Chondrocyte (in vitro differentiated cells): ENCODE measurements around the gene NPTXR. TPM values are rescaled to one million over a fixed set of nuclear protein-coding genes. Genes with fewer than 3 reads are reported as not detected.
A peak's percentile ranks its signal among the peaks of the same experiment; 100 is the strongest.
"Not testable (repeated sequence)": the region's sequence is repeated elsewhere in the genome, so short reads cannot be mapped to it uniquely, and the experiment has no call there.

Source experiments
- DNase-seq: peaks from one replicate; pipeline ENCODE4 v3.0.0; 2021; ENCODE audit warnings: mixed read lengths, low spot score
- H3K27ac Mint-ChIP-seq: one replicate; pipeline ENCODE4 v1.8.0; 2021; ENCODE audit warnings: mild to moderate bottlenecking, moderate library complexity, mixed read lengths; ENCODE audit not compliant: unreplicated experiment
- H3K27me3 Mint-ChIP-seq: 2 replicates; pipeline ENCODE4 v1.8.0; 2021; ENCODE audit warnings: low read depth, mixed read lengths
- H3K36me3 Mint-ChIP-seq: 2 replicates; pipeline ENCODE4 v1.8.0; 2021; ENCODE audit warnings: low read depth, mixed read lengths
- H3K4me1 Mint-ChIP-seq: 2 replicates; pipeline ENCODE4 v1.8.0; 2021; ENCODE audit warnings: low read depth, mild to moderate bottlenecking, mixed read lengths
- H3K4me3 Mint-ChIP-seq: one replicate; pipeline ENCODE4 v1.8.0; 2021; ENCODE audit warnings: mild to moderate bottlenecking, moderate library complexity, mixed read lengths; ENCODE audit not compliant: unreplicated experiment
- H3K9me3 Mint-ChIP-seq: 2 replicates; pipeline ENCODE4 v1.8.0; 2021; ENCODE audit warnings: low read depth, mixed read lengths
- total RNA-seq: library from RNA; stranded (reverse); gene quantifications from 3 replicates; pipeline ENCODE4 v1.2.1, GENCODE V29; 2021
- TF ChIP-seq, protein P1 (sequence below): fragments of 200-600 bp; sonication (generic); IDR thresholded peaks from 2 replicates; pipeline ENCODE4 v1.5.0; 2021; ENCODE audit warnings: antibody characterized with exemption, mild to moderate bottlenecking, moderate library complexity

The NPTXR gene
- total RNA-seq, 1 donor from 2014 or later: 35.0 TPM

DNA sequence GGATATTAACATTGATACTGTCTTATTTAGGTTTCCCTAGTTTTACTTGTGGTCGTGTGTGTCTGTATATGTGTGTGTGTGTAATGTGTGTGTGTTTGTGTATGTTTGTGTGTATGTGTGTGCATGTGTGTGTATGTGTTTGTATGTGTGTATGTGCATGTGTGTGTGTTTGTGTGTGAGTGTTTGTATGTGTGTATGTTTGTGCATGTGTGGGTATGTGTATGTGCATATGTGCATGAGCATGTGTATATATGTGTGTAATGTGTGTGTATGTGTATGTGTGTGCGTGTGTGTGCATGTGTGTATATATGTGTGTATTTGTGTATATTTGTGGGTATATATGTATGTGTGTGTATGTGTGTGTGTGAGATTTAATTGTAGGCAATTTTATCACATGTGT, 32.6 kb downstream of the NPTXR start:
- Mint-ChIP-seq H3K27me3 (peaks cover 27% of the 10 kb centered on the region), H3K36me3 (peaks cover 12% of the 10 kb centered on the region), H3K4me1 (no peaks in the 10 kb centered on the region), H3K27ac (no peak overlapping the region), H3K4me3 (no peak overlapping the region), H3K9me3 (peaks cover 11% of the 10 kb centered on the region)
- no peak for DNase-seq
- TF ChIP-seq, protein P1, sequence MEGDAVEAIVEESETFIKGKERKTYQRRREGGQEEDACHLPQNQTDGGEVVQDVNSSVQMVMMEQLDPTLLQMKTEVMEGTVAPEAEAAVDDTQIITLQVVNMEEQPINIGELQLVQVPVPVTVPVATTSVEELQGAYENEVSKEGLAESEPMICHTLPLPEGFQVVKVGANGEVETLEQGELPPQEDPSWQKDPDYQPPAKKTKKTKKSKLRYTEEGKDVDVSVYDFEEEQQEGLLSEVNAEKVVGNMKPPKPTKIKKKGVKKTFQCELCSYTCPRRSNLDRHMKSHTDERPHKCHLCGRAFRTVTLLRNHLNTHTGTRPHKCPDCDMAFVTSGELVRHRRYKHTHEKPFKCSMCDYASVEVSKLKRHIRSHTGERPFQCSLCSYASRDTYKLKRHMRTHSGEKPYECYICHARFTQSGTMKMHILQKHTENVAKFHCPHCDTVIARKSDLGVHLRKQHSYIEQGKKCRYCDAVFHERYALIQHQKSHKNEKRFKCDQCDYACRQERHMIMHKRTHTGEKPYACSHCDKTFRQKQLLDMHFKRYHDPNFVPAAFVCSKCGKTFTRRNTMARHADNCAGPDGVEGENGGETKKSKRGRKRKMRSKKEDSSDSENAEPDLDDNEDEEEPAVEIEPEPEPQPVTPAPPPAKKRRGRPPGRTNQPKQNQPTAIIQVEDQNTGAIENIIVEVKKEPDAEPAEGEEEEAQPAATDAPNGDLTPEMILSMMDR: no peak

DNA sequence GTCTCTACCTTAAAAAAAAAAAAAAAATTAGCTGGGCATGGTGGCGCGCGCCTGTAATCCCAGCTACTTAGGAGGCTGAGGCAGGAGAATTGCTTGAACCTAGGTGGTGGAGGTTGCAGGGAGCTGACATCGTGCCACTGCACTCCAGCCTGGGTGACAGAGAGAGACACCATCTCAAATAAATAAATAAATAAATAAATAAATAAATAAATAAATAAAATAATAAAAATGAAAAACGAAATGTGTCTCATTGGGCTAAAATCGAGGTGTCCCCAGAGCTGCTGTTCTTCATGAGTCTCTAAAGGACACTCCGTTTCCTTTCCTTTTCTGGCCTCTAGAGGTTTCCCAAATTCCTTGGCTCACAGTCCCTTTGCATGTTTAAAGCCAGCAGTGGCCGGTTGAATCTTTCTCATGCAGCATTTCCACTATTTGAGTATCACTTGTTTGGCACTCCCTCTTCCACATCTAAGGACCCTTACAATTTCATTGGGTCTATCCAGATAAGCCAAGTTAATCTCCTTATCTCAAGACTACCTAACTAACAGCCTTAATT, 38.7 kb downstream of the NPTXR start:
- not testable (repeated sequence) for DNase-seq, H3K9me3 Mint-ChIP-seq, H3K27me3 Mint-ChIP-seq, H3K27ac Mint-ChIP-seq, H3K4me3 Mint-ChIP-seq, H3K36me3 Mint-ChIP-seq
- peaks cover 13% of the 10 kb centered on the region for H3K4me1 Mint-ChIP-seq

DNA sequence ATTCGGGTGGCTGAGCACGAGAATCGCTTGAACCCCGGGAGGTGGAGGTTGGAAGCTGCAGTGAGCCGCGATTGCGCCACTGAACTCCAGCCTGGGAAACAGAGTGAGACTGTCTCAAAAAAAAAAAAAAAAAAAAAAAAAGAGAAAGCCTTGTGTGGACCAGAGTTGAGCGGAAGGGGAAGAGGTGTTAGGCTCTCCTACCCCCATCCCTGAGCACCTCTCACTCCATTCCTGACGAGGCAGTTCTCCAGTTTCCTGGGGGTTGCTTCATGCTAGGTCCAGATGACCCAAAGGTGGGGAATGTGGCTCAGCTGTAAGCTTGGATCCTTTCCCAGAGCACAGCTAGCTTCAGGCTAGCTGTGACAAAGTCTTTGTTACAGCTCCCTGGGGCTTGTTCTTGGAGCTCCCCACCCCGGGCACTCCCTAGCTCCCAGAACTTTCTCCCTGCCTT, 41.1 kb downstream of the NPTXR start:
- Mint-ChIP-seq H3K27me3 (peaks cover 15% of the 10 kb centered on the region), H3K9me3 (peaks cover 3% of the 10 kb centered on the region), H3K27ac (peak overlapping the region; percentile 45), H3K36me3 (peaks cover 2% of the 10 kb centered on the region), H3K4me3 (no peak overlapping the region), H3K4me1 (peaks cover 13% of the 10 kb centered on the region)
- TF ChIP-seq, protein P1: no peak
- no peak for DNase-seq

DNA sequence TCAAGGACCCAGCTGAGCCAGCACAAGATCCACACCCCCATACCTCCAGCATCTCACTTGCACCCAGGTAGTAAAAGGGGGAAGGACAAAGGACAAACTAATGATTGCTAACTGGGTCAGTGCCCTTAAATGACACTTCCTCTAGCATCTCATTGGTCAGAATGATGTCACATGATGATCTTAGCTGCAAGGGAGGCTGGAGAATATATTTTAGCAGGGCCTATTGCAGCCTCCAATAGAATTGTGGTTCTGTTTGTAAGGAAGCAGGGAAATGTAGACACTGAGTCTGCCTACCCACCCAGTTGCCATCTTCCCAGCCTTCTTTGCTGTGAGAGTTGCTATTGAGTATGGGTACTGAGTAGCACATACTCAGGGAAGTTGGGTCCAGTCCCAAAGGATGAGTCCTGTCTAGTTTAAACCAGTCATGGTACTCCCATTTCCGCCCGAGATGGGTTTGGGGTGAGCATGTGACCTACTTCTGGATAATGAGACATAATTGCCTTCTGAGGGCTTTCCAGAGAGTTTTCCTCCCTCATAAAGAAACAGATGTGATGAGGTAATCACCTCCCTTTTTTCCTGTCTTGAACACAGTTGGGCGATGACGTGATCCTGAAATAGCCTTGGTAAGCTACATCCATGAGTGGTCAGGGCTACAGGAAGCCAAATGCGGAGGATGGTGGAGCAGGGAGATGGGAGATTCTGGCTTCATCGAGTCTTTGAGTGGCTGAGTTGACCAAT, 44.4 kb downstream of the NPTXR start:
- H3K36me3 Mint-ChIP-seq: peaks cover 2% of the 10 kb centered on the region
- no peak overlapping the region for H3K4me3 Mint-ChIP-seq
- peaks cover 3% of the 10 kb centered on the region for H3K9me3 Mint-ChIP-seq
- peaks cover 15% of the 10 kb centered on the region for H3K4me1 Mint-ChIP-seq
- peaks cover 28% of the 10 kb centered on the region for H3K27me3 Mint-ChIP-seq
- no peak for DNase-seq
- no peak overlapping the region for H3K27ac Mint-ChIP-seq
- TF ChIP-seq, protein P1: no peak

DNA sequence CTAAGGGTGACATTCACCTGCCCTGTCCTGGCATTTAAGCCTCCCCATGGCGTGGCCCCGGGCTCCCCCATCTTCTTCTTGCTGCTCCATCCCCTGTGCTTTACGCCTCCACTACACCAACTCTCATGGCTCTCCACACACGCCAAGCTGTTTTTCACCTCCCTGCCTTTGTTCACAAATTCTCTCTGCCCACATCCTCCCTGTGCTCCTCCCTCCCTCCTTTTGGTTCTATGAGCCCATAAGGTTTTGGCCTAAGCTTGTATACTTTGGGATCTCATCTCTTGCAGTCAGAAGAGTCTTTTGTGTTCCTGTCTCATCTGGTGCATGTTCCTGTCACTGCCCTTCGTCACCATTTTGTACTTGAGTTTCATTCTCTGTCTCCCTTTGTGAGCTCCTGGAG, 45.3 kb downstream of the NPTXR start:
- Mint-ChIP-seq H3K4me3 (no peak overlapping the region), H3K36me3 (peaks cover 2% of the 10 kb centered on the region), H3K27me3 (peaks cover 28% of the 10 kb centered on the region), H3K27ac (no peak overlapping the region), H3K4me1 (peaks cover 16% of the 10 kb centered on the region), H3K9me3 (peaks cover 3% of the 10 kb centered on the region)
- no peak for DNase-seq
- TF ChIP-seq, protein P1: no peak
